WTC11 (cell line): Measurements from ENCODE around the gene GALNT5. TPM values are rescaled to one million over a fixed set of nuclear protein-coding genes. Genes with fewer than 3 reads are reported as not detected.

Source experiments
- ATAC-seq: fragments of 200-7000 bp; cut with Tn5 transposase; 2 replicates; pipeline ENCODE4 v1.10.0; 2021; ENCODE audit warnings: mild to moderate bottlenecking, moderate library complexity
- CTCF ChIA-PET: fragments of 300-600 bp; sonication (Branson Sonifier 250); formaldehyde crosslinking; loops from one replicate; lab custom pipeline; 2021; ENCODE audit warnings: antibody characterized with exemption; lab: Charles Lee
- POLR2A ChIA-PET: fragments of 350-600 bp; sonication (Branson Sonifier 250); formaldehyde crosslinking; loops from one replicate; lab custom pipeline; 2021; ENCODE audit warnings: antibody characterized with exemption; lab: Charles Lee
- DNase-seq: peaks from one replicate; pipeline ENCODE4 v3.0.0; 2021; ENCODE audit warnings: low spot score
- H3K27ac Mint-ChIP-seq: 2 replicates; pipeline ENCODE4 v1.8.0; 2021; ENCODE audit warnings: mixed read lengths
- H3K27me3 Mint-ChIP-seq: 2 replicates; pipeline ENCODE4 v1.8.0; 2021; ENCODE audit warnings: low read depth, mild to moderate bottlenecking, moderate library complexity, mixed read lengths
- H3K36me3 Mint-ChIP-seq: 2 replicates; pipeline ENCODE4 v1.8.0; 2021; ENCODE audit warnings: mixed read lengths
- H3K4me1 Mint-ChIP-seq: 2 replicates; pipeline ENCODE4 v1.8.0; 2022; ENCODE audit warnings: mixed read lengths
- H3K4me3 Mint-ChIP-seq: 2 replicates; pipeline ENCODE4 v1.8.0; 2021; ENCODE audit warnings: mild to moderate bottlenecking, moderate library complexity, mixed read lengths
- H3K9me3 Mint-ChIP-seq: 2 replicates; pipeline ENCODE4 v1.8.0; 2021; ENCODE audit warnings: mixed read lengths
- ATF1 ChIP-seq: sonication (generic); formaldehyde crosslinking; IDR thresholded peaks from 2 replicates; pipeline ENCODE4 v1.8.1; 2023; ENCODE audit warnings: mild to moderate bottlenecking, moderate library complexity, missing genetic modification reagents
- ATF3 ChIP-seq: sonication (generic); formaldehyde crosslinking; conservative IDR thresholded peaks from 2 replicates; pipeline ENCODE4 v1.8.1; 2022; ENCODE audit warnings: mild to moderate bottlenecking, missing genetic modification reagents
- CBFB ChIP-seq: sonication (generic); formaldehyde crosslinking; IDR thresholded peaks from 2 replicates; pipeline ENCODE4 v1.8.1; 2022; ENCODE audit warnings: mild to moderate bottlenecking, low read depth, missing genetic modification reagents
- CDX4 ChIP-seq: fragments of 250-450 bp; sonication (Bioruptor Pico); IDR thresholded peaks from 2 replicates; pipeline ENCODE4 v1.9.0; 2021; ENCODE audit warnings: moderate library complexity, mild to moderate bottlenecking, inconsistent platforms, borderline replicate concordance
- CTCF ChIP-seq: fragments of 200-600 bp; IDR thresholded peaks from 2 replicates; pipeline ENCODE4 v1.8.0; 2022; ENCODE audit warnings: antibody characterized with exemption
- FOXP4 ChIP-seq: sonication (generic); formaldehyde crosslinking; IDR thresholded peaks from 2 replicates; pipeline ENCODE4 v1.8.0; 2022; ENCODE audit warnings: mild to moderate bottlenecking, missing genetic modification reagents
- GABPB1 ChIP-seq: sonication (generic); formaldehyde crosslinking; IDR thresholded peaks from 2 replicates; pipeline ENCODE4 v1.8.1; 2023; ENCODE audit warnings: mild to moderate bottlenecking, missing genetic modification reagents
- IRF1 ChIP-seq: sonication (generic); formaldehyde crosslinking; IDR thresholded peaks from 2 replicates; pipeline ENCODE4 v1.8.0; 2023; ENCODE audit warnings: missing genetic modification reagents
- IRF2 ChIP-seq: sonication (generic); formaldehyde crosslinking; IDR thresholded peaks from 2 replicates; pipeline ENCODE4 v1.8.0; 2022; ENCODE audit warnings: low read depth, missing genetic modification reagents, borderline replicate concordance
- MLX ChIP-seq: sonication (generic); formaldehyde crosslinking; IDR thresholded peaks from 2 replicates; pipeline ENCODE4 v1.8.1; 2023; ENCODE audit warnings: mild to moderate bottlenecking, missing genetic modification reagents, moderate library complexity
- NFE2L1 ChIP-seq: sonication (generic); formaldehyde crosslinking; IDR thresholded peaks from 2 replicates; pipeline ENCODE4 v1.8.1; 2023; ENCODE audit warnings: missing genetic modification reagents
- NR1H2 ChIP-seq: sonication (generic); formaldehyde crosslinking; IDR thresholded peaks from 2 replicates; pipeline ENCODE4 v1.9.0; 2021; ENCODE audit warnings: mild to moderate bottlenecking, moderate library complexity, missing genetic modification reagents
- NR3C1 ChIP-seq: sonication (generic); formaldehyde crosslinking; conservative IDR thresholded peaks from 2 replicates; pipeline ENCODE4 v1.8.1; 2023; ENCODE audit warnings: low read depth, mild to moderate bottlenecking, missing genetic modification reagents
- RELA ChIP-seq: sonication (generic); formaldehyde crosslinking; IDR thresholded peaks from 2 replicates; pipeline ENCODE4 v1.8.1; 2022; ENCODE audit warnings: missing genetic modification reagents, mild to moderate bottlenecking, borderline replicate concordance
- RORB ChIP-seq: fragments of 250-450 bp; sonication (Bioruptor Pico); IDR thresholded peaks from 2 replicates; pipeline ENCODE4 v1.9.0; 2021; ENCODE audit warnings: mild to moderate bottlenecking
- STAT6 ChIP-seq: sonication (generic); formaldehyde crosslinking; conservative IDR thresholded peaks from 2 replicates; pipeline ENCODE4 v1.8.1; 2023; ENCODE audit warnings: mild to moderate bottlenecking, low read depth, missing genetic modification reagents, moderate library complexity
- USF1 ChIP-seq: sonication (generic); formaldehyde crosslinking; IDR thresholded peaks from 2 replicates; pipeline ENCODE4 v1.8.0; 2022; ENCODE audit warnings: mild to moderate bottlenecking, missing genetic modification reagents
- ZMAT4 ChIP-seq: fragments of 250-450 bp; sonication (Bioruptor Pico); IDR thresholded peaks from 2 replicates; pipeline ENCODE4 v1.9.0; 2021; ENCODE audit warnings: mild to moderate bottlenecking
- ZNF121 ChIP-seq: sonication (generic); formaldehyde crosslinking; IDR thresholded peaks from 2 replicates; pipeline ENCODE4 v1.8.0; 2023; ENCODE audit warnings: missing genetic modification reagents
- ZNF263 ChIP-seq: sonication (generic); formaldehyde crosslinking; IDR thresholded peaks from 2 replicates; pipeline ENCODE4 v1.8.1; 2022; ENCODE audit warnings: low read depth, mild to moderate bottlenecking, moderate library complexity, missing genetic modification reagents
- ZNF512 ChIP-seq: sonication (generic); formaldehyde crosslinking; IDR thresholded peaks from 2 replicates; pipeline ENCODE4 v1.8.1; 2022; ENCODE audit warnings: missing genetic modification reagents, borderline replicate concordance
- ZNF671 ChIP-seq: fragments of 250-450 bp; sonication (Bioruptor Pico); IDR thresholded peaks from 2 replicates; pipeline ENCODE4 v1.8.0; 2021; ENCODE audit warnings: mild to moderate bottlenecking
- total RNA-seq: library from RNA; stranded (reverse); gene quantifications from 3 replicates; pipeline ENCODE4 v1.2.3, GENCODE V29; 2021

The GALNT5 gene
- total RNA-seq, 1 experiment from 2014 or later, result 0.17 TPM

- TF ChIP-seq MLX (CRISPR knock-in tag), result no peak
- no peak for TF ChIP-seq ZNF671
These were observed 3.2 kb downstream of the GALNT5 start (continued) for GRCh38 chr2:157260533-157261198.

- CTCF ChIA-PET, result no interaction called here
- no peak for DNase-seq
- H3K36me3 Mint-ChIP-seq, result no peaks in the 10 kb centered on the region
- H3K9me3 Mint-ChIP-seq, result 0 out of 2 replicates have a peak, but pooled peaks cover 3% of the 10 kb centered on the region
- H3K4me3 Mint-ChIP-seq, result no peak overlapping the region
- no peak for ATAC-seq
- H3K27me3 Mint-ChIP-seq, result no peaks in the 10 kb centered on the region
- H3K27ac Mint-ChIP-seq, result no peak overlapping the region
- TF ChIP-seq IRF1 (CRISPR knock-in tag) (no peak), NR3C1 (CRISPR knock-in tag) (no peak), NFE2L1 (CRISPR knock-in tag) (no peak), CDX4 (CRISPR knock-in tag) (no peak), ATF3 (CRISPR knock-in tag) (no peak), RORB (no peak), RELA (CRISPR knock-in tag) (no peak), IRF2 (CRISPR knock-in tag) (no peak), STAT6 (no peak), ATF1 (CRISPR knock-in tag) (no peak), ZMAT4 (no peak), GABPB1 (CRISPR knock-in tag) (no peak), FOXP4 (CRISPR knock-in tag) (no peak), NR1H2 (CRISPR knock-in tag) (no peak), CBFB (CRISPR knock-in tag) (no peak), ZNF263 (CRISPR knock-in tag) (no peak), USF1 (CRISPR knock-in tag) (no peak), CTCF (no peak), ZNF121 (CRISPR knock-in tag) (no peak), ZNF512 (CRISPR knock-in tag) (no peak)
- TF ChIP-seq, all 79 proteins: peak for 0
- POLR2A ChIA-PET, result no interaction called here
- peaks cover 31% of the 10 kb centered on the region for H3K4me1 Mint-ChIP-seq
These were observed 3.8 kb downstream of the GALNT5 start for GRCh38 chr2:157261199-157261782.
